Suprapubic skin (tissue), 4 donors: ENCODE measurements around the gene TBX6. TPM values are rescaled to one million over a fixed set of nuclear protein-coding genes. Genes with fewer than 3 reads are reported as not detected.

Experiments used
- DNase-seq, 2 donors: peaks; one replicate each; pipeline ENCODE4 v3.0.0-alpha.2; 2019; ENCODE audit warnings: low spot score in 2 of 2
- H3K27ac ChIP-seq: fragments of 200-600 bp; sonication (generic); one replicate; pipeline ENCODE4 v1.5.1; 2019
- H3K27me3 ChIP-seq: fragments of 200-600 bp; sonication (generic); one replicate; pipeline ENCODE4 v1.5.1; 2019
- H3K36me3 ChIP-seq: fragments of 200-600 bp; sonication (generic); one replicate; pipeline ENCODE4 v1.5.1; 2019
- H3K4me1 ChIP-seq: fragments of 200-600 bp; sonication (generic); one replicate; pipeline ENCODE4 v1.5.1; 2019
- H3K4me3 ChIP-seq: fragments of 200-600 bp; sonication (generic); one replicate; pipeline ENCODE4 v1.5.1; 2019; ENCODE audit warnings: mild to moderate bottlenecking
- H3K9me3 ChIP-seq: fragments of 200-600 bp; sonication (generic); one replicate; pipeline ENCODE4 v1.5.1; 2019
- CTCF ChIP-seq, 2 donors: fragments of 200-600 bp in 1 of 2; fragments of 450-650 bp in 1 of 2; sonication (generic) in 1 of 2; IDR thresholded peaks; one replicate each; pipeline ENCODE4 v1.5.1; 2016 to 2019; ENCODE audit warnings: antibody characterized with exemption in 2 of 2, mild to moderate bottlenecking in 1 of 2, moderate library complexity in 1 of 2
- EP300 ChIP-seq: sonication (generic); formaldehyde crosslinking; IDR thresholded peaks from one replicate; pipeline ENCODE4 v1.6.1; 2017; ENCODE audit warnings: antibody characterized with exemption
- POLR2A ChIP-seq, 2 donors: fragments of 450-650 bp; IDR thresholded peaks; one replicate each; pipeline ENCODE4 v1.6.1; 2017; ENCODE audit warnings: antibody characterized with exemption in 2 of 2, mild to moderate bottlenecking in 2 of 2, moderate library complexity in 2 of 2
- POLR2AphosphoS5 ChIP-seq, 3 donors: sonication (generic); formaldehyde crosslinking; IDR thresholded peaks; one replicate each; pipeline ENCODE4 v1.6.1; 2017; ENCODE audit warnings: antibody characterized with exemption in 3 of 3
- WGBS: methylation state at CpG from one replicate; pipeline ENCODE4 v1.1.5; 2018; 5-methylcytosine and 5-hydroxymethylcytosine counted together
- total RNA-seq, 4 donors: library from RNA; depleted of rRNA; stranded (reverse); fragments of >200 nt; gene quantifications; one replicate each; pipeline ENCODE4 v1.1.0, GENCODE V29; 2016

TBX6 gene
- total RNA-seq, 4 donors from 2014 or later: 2.7 to 7.6 (median 4.7) TPM

DNA sequence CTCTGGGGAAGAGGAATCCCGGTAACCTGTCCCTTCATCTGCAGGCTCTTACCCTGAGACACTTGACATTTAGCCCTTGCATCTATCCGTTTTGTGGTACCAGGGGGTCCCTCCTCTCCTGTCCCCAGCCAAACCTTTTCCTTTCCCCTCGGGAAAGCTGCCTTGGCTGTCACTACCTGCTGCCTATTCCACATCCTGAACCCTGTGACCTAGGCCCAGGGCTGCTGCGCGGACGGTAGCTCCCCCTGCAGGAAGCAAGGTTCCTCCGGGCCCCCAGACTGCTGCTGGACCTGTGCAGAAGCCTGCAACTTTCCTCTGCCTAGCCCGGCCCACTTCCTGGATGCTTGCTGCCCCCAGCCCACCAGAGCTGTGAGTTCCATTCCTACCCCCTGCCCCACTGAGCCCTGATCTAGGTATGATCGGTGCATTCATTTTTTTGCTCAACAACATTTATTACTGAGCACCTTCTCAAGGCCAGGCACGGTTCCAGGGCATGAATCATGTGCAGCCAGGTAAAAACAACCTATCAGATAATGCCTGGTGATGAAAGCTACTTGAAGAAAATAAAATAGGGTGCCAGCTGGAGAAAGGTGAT, 36.7 kb downstream of the TBX6 start:
- Histone ChIP-seq H3K36me3 (no peaks in the 10 kb centered on the region), H3K27ac (no peak overlapping the region), H3K9me3 (no peaks in the 10 kb centered on the region), H3K4me1 (peaks cover 35% of the 10 kb centered on the region), H3K27me3 (no peaks in the 10 kb centered on the region), H3K4me3 (no peak overlapping the region)
- 38% methylated on average over 10 of the region's 10 CpGs for WGBS
- peak in 1 of 2 donors; percentile 48 for TF ChIP-seq CTCF (IDR thresholded peaks at IDR 0.05)
- TF ChIP-seq POLR2AphosphoS5 (IDR thresholded peaks at IDR 0.05): no peak
- no peak for DNase-seq

- no peak overlapping the region for H3K27ac ChIP-seq
- no peaks in the 10 kb centered on the region for H3K27me3 ChIP-seq
- DNase-seq: no peak
- no peaks in the 10 kb centered on the region for H3K9me3 ChIP-seq
- no peak for TF ChIP-seq POLR2AphosphoS5 (IDR thresholded peaks at IDR 0.05)
- no peak for TF ChIP-seq POLR2A (IDR thresholded peaks at IDR 0.05)
- H3K36me3 ChIP-seq: no peaks in the 10 kb centered on the region
- WGBS: 71% methylated on average over 8 of the region's 8 CpGs
- H3K4me1 ChIP-seq: peaks cover 36% of the 10 kb centered on the region
- no peak overlapping the region for H3K4me3 ChIP-seq
These were observed 37.3 kb downstream of the TBX6 start for GRCh38 chr16:30054451-30054850.

GRCh38 chr16:30053376-30054015, 38.2 kb downstream of the TBX6 start:
- Histone ChIP-seq H3K4me1 (peaks cover 36% of the 10 kb centered on the region), H3K9me3 (no peaks in the 10 kb centered on the region), H3K4me3 (peak overlapping the region; percentile 63), H3K36me3 (no peaks in the 10 kb centered on the region), H3K27ac (no peak overlapping the region), H3K27me3 (no peaks in the 10 kb centered on the region)
- no peak for DNase-seq
- TF ChIP-seq POLR2AphosphoS5 (IDR thresholded peaks at IDR 0.05) (no peak), POLR2A (IDR thresholded peaks at IDR 0.05) (no peak), CTCF (IDR thresholded peaks at IDR 0.05) (no peak), EP300 (no peak)
- 7% methylated on average over 15 of the region's 19 CpGs for WGBS

DNA sequence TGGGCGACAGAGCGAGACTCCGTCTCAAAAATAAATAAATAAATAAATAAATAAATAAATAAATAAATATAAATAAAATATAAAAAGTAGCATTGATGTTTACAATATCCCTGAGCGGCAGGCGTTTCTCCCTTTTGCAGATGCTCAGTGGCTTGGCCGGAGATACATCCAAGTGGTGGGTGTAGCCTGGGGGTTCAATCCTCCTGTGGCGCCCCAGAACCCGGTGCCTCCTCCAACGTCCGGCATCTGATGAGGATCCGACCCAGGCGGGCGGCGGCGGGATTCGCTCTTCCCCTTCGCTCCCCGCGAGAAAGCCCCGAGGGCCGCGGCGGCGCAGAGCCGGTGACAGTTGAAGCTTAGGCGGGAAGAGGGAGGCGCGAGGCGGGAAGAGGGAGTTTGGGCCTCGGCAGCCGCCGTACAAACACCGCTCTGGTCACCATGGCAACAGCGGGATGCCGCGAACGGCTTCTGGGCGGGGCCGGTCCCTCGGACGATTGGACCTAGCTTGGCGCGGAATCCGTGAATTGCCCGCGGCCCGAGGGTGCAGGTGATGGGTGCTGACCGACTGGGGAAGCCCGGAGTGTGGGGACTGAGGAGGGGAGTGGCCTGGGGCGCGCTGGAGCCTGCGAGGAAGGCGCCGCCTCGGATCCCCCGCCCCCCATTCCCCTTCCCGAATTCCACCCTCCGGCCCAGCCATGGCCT, 38.9 kb downstream of the TBX6 start:
- no peak for TF ChIP-seq EP300
- TF ChIP-seq POLR2AphosphoS5 (IDR thresholded peaks at IDR 0.05): peak in 2 of 3 donors; percentile 80 to 98
- H3K27ac ChIP-seq: no peak overlapping the region
- 18% methylated on average over 11 of the region's 58 CpGs for WGBS
- peak overlapping the region; percentile 63 for H3K4me3 ChIP-seq
- no peaks in the 10 kb centered on the region for H3K9me3 ChIP-seq
- peaks cover 36% of the 10 kb centered on the region for H3K4me1 ChIP-seq
- DNase-seq: peak; percentile 95 to 98
- H3K27me3 ChIP-seq: no peaks in the 10 kb centered on the region
- no peaks in the 10 kb centered on the region for H3K36me3 ChIP-seq

GRCh38 chr16:30051518-30051917, 40.2 kb downstream of the TBX6 start:
- H3K27ac ChIP-seq: no peak overlapping the region
- no peak for TF ChIP-seq POLR2AphosphoS5 (IDR thresholded peaks at IDR 0.05)
- TF ChIP-seq CTCF (IDR thresholded peaks at IDR 0.05): no peak
- no peak for TF ChIP-seq POLR2A (IDR thresholded peaks at IDR 0.05)
- no peak for TF ChIP-seq EP300
- no peak for DNase-seq
- H3K27me3 ChIP-seq: no peaks in the 10 kb centered on the region
- peaks cover 36% of the 10 kb centered on the region for H3K4me1 ChIP-seq
- no peaks in the 10 kb centered on the region for H3K36me3 ChIP-seq
- no peaks in the 10 kb centered on the region for H3K9me3 ChIP-seq
- no peak overlapping the region for H3K4me3 ChIP-seq
- WGBS: 85% methylated on average over 3 of the region's 3 CpGs

DNA sequence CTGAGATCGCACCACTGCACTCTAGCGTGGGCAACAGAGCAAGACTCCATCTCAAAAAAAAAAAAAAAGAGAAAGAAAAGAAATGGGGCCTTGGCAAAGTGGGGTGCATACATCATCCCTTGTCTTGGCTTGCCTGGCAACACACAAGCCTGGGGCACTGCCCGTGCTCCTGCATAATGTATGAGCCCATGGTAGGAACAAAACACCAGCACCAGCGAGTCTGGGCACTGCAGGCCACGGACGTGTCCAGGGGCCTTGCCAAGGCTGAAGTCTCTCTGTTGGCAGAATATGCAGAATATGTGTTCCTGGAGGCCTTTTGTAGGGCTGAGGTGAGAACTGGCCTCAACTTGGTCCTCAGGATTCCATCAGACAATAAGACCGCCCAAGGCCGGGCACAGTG, 41.9 kb downstream of the TBX6 start:
- DNase-seq: no peak
- 55% methylated on average over 8 of the region's 8 CpGs for WGBS
- Histone ChIP-seq H3K4me1 (peaks cover 25% of the 10 kb centered on the region), H3K4me3 (no peak overlapping the region), H3K27me3 (no peaks in the 10 kb centered on the region), H3K9me3 (no peaks in the 10 kb centered on the region), H3K27ac (no peak overlapping the region), H3K36me3 (no peaks in the 10 kb centered on the region)
- TF ChIP-seq EP300 (no peak), CTCF (IDR thresholded peaks at IDR 0.05) (no peak), POLR2AphosphoS5 (IDR thresholded peaks at IDR 0.05) (no peak), POLR2A (IDR thresholded peaks at IDR 0.05) (no peak)
